Measurements from ENCODE around the gene SLC6A17.

- TF ChIP-seq POLR2A (IDR thresholded peaks at IDR 0.05; ENCODE audit: low read depth) (no peak), CTCF (IDR thresholded peaks at IDR 0.05) (no peak)
Observed at GRCh38 chr1:110185181-110185580, 34.9 kb downstream of the SLC6A17 start.

All from esophagus muscularis mucosa (tissue), 3 donors.